GM18502 (cell line): Measurements from ENCODE around the gene MAP3K6.

Experiments
- ATAC-seq: cut with Tn5 transposase; IDR thresholded peaks from one replicate; pipeline ENCODE4 v1.9.1; 2021; ENCODE audit warnings: mild to moderate bottlenecking; ENCODE audit not compliant: unreplicated experiment, poor library complexity

MAP3K6 gene

GRCh38 chr1:27379564-27380122 lies 12.9 kb upstream of the MAP3K6 start:
- ATAC-seq: no peak

DNA sequence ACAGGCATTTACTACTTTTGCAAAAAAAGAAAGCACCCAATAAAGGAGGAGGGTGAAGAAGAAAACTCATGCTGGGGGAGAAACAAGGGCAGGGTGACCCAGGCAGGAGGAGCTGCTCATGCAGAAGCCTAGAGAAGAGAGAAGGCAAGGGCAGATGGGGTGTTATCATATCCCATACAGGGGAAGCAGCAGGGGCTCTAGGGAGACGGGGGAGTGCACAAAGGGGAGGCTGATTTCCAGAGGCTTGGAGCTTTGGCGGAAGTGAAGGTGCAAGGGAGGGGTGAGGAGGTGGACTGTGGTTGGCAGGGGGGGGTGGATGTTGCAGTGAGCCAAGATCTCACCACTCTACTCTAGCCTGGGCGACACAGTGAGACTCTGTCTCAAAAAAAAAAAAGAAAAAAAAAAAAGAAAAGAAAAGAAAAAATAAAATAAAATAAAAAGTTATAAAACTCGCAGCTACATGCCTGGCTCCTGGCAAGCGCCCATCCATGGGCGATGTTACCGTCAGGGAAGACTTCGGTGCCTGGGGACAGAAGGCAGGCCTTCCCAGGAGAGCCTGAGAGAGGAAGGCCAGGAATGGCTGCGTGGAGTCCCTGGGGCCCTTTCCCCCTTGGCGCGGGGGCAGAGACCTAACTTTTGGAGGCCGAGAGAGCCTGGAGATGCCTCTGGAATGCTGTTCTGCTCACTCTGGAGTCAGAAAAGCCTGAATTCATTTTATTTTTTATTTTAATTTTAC lies 11.2 kb upstream of the MAP3K6 start:
- no peak for ATAC-seq

DNA sequence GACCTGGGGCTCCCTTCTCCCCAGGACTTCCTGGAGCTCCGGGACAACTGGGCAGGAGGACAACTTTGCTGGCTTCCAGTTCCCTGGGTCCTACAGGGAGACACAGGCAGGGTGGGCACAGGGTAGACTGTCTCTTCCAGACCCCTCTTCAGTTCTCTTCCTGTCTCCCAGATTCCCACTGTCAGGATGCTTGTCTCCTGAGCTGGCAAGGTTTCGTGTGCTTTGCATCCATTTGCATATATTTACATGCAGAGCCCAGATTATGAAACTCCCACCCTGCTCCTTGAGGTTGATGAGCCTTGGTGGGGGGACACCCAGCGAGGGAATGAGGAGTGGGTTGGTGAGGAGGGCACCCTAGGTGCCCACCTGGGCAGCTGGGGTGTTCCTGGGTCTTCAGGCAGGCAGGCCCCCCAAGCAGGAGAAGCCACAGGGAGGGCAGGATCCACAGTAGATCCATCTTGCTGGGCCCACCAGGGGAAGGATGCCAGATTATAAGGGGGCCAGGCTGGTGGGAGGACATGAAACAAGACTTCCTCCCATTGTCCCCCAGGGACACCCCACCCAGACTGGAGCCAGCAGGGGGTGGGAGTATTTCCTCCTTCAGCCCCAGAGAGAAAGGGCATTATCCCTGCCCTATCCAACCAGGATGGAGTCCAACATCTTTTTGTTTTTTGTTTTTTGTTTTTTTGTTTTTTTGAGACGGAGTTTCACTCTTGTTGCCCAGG lies 7.8 kb upstream of the MAP3K6 start, which contains the start of gene FCN3:
FCN3 (minus strand) TSS at position 463 of the 725 bp plus-strand sequence; CDS start at position 457, 6 bp downstream.
- no peak for ATAC-seq

- no peak for ATAC-seq
Measured at GRCh38 chr1:27372808-27373690, 6.3 kb upstream of the MAP3K6 start.

- no peak for ATAC-seq
Measured at GRCh38 chr1:27372022-27372807, 5.5 kb upstream of the MAP3K6 start.

GRCh38 chr1:27368869-27369582 lies 2.3 kb upstream of the MAP3K6 start:
- no peak for ATAC-seq

DNA sequence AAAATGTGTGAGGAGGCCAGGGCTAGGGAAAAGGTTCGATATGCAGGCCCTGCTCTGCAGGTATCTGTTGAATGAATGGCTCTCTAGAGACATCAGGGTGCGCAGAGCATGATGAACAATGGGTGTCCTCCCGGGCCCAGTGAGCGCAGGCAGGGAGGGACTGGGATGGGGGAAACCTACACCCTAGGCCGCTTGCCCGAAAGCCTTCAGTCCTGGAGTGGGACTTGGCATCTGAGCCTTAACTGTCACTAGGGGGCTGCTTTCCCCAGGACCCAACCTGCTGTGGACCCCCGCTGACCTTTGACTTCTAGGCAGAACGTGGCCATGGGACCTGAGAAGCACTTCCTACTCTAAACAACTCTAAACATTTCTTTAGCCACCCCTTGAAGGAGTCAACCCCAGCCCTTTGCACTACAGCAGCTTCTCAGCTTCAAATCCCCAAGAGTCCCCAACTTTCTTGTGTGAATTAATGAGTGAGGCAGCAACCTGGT lies 444 bp upstream of the MAP3K6 start:
- no peak for ATAC-seq

DNA sequence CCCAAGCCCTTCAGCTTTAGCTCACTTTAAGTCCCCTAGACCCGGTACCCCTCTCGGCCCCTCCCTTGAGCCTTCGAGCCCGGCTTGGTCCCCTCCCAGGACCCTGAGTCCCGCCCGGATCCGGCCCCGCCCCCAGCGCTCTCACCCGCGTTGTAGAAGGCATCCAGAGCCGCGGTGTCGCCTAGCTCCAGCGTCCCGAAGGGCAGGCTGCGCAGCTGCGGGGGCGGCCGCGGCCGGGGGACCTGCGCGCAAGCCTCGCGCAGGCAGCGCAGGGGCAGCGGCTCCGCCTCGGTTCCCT lies 699 bp downstream of the MAP3K6 start:
- ATAC-seq: peak; percentile 48

GRCh38 chr1:27365372-27366112 lies 1.2 kb downstream of the MAP3K6 start:
- peak; percentile 36 for ATAC-seq

- no peak for ATAC-seq
Measured at GRCh38 chr1:27364696-27365371, 1.9 kb downstream of the MAP3K6 start.

DNA sequence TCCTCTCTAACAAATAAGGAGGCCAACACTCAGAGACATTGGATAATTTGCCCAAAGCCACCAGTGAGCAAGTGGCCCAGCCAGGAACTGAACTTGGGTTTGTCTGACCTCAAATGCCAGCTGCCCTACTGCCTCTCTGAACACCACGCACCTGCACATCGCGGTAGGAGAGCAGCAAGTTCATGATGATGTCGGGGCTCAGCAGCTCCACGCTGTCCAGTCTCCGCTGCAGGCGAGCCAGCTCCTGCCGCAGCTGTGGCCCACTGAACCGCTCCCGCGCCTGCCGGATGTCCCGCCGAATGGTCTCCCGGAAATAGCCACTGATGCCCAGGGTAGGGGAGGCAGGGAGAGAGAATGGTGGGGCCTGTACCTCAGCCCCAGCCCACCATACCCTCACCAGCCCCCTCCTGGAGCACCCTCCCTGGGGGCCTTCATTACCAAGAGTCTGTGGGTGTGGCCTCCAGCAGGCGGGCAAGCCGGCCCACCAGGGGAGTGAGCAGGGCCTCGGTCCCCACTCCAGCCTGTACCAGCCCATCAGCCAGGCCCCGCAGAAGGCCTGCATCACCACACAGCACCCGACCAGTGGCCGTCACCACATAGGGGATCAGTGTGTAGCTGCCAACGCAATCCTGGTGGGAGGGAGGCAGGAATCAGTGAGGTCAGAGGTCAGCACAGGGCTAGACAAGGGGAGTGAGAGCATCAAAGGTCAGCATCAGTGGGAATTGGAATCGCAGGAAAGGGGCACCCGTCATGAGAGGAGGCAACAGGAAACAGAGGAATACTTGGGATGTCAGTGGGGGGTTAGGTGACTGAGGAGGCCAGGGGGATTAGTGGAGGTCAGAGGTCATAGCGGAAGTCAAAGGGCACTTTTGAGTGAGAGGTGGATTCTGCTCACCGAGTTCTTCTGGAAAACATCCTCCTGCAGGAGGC lies 2.7 kb downstream of the MAP3K6 start:
- ATAC-seq: no peak

- no peak for ATAC-seq
Measured at GRCh38 chr1:27361553-27361952, 5.2 kb downstream of the MAP3K6 start.

GRCh38 chr1:27361044-27361402 lies 5.7 kb downstream of the MAP3K6 start:
- no peak for ATAC-seq

DNA sequence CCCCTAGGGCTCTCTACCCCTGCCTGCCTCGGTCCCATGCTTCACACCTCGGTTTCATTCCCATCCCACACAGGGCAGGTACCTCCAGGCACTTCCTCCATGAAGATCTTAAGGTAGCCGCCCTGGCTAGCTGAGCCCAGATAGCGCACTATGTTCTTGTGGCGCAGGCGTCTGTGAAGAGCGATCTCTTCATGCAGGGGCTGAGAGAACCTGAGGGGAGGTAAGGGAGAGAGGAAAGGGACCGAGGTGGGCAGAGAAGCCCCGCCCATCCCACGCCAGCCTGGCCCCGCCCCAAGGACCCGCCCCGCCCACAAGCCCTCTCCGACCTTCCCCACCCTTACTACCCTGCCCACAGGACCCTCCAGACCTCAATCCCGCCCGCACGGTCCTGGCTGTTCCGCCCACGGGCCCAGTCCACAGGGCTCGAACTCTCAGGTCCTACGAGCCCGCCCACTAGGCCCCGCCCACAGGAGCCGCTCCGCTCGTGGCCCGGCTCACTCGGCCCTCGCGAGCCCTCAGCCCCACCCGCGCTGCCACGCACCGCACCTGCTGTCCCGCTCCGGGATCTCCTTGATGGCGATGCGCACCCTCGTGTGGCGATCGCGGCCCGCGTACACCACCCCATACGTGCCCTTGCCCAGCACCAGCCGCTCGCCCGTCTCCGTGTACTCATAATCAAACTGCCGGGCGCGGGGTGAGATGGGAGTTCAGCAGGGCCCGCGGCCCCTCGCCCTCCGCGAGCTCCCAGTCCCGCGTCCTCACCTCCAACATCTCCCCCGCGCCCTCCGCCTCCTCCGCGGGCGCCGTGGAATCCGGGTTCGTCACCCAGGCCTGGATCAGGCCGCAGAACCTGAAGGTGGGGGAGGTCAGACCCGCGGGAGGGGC lies 6.4 kb downstream of the MAP3K6 start:
- ATAC-seq: no peak

DNA sequence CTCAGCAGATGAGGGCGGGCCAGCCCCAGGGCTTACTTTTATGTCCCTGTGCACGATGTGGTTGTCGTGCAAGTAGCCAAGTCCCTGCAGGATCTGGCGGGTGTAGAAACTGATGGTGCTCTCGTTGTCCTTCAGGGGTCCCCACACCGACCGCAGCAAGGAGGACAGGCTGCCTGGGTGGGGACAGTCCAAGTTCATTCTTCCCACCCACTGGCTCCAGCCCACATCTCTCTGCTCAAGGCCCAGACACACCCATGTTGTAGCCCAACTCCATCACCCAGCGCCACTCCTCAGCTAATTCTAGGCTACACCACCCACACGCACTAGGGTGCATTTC lies 7.0 kb downstream of the MAP3K6 start:
- ATAC-seq: no peak

GRCh38 chr1:27358928-27359313 lies 7.8 kb downstream of the MAP3K6 start:
- no peak for ATAC-seq
